ENCODE results near the gene MAGED2. TPM values are rescaled to one million over a fixed set of nuclear protein-coding genes. Genes with fewer than 3 reads are reported as not detected.

The MAGED2 gene
- total RNA-seq (2022; extraction: Qiagen RNA extraction): 74.1 to 88.8 TPM (median 81.1 TPM) in 5 replicates

DNA sequence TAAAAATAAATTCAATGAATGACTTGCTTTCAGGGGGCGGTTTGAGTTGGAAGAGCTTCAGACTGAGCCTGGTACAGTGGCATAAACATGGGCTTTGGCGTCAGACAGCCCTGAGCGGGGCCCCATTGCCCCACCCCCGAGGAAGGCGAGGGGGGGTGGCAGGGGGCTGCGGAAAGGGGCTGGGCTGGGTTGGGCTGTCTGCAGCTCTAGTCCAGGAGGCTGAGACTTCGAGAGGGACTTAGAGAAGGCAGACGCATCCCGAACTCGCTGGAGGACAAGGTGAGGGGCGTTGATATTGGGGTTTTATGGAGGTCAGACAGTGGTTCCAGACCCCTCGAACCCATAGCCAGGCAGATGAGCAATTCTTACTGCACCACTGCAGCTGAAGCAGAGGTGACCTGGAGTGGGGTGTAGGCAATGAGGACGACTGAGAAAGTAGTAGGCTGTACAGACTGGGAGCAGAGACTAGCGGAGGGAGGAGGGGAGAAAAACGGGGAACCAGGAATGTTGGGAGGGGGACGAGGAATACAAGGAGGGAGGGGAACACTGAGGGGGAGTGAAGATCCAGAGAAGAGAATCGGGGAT is at the start of gene MAGED2:
MAGED2 (plus strand) TSS at position 222 of the 585 bp plus-strand sequence. CDS start 1,587 bp downstream, outside the sequence.

DNA sequence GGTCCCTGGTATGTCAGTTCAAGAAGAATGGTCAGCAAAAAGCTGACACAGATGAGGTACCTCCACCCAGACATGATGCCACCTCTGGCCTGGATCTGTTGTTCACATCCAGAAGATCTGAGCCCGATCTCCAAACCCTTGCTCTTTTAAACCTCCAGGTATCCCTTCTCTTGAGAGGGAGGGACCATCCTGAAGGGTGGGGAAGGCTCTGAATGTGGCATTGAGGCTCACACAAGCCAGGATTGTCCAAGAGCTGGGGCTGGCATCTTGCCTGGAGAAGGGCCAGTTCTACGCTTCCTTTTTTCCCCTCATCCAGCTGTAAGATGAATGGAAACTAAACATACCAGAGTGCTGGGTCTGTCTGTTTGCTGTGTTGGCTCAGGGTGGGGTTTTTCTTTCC is 9.4 kb upstream of the MAGED2 start, which contains the start of gene ITIH6:
ITIH6 (minus strand) TSS at position 119 of the 400 bp plus-strand sequence; CDS start at position 74, 45 bp downstream.

Other genes with a start within 250 kb of the MAGED2 start
- 0.04 TPM in 1 of 5 replicates, not detected in the others for gene ITIH6, start 9.5 kb upstream of the MAGED2 start, total RNA-seq (2022; extraction: Qiagen RNA extraction)
- gene TRO, start 113.1 kb downstream of the MAGED2 start, total RNA-seq (2022; extraction: Qiagen RNA extraction): 0.35 to 1.4 TPM (median 0.90 TPM) in 5 replicates
- gene PFKFB1, start 186.4 kb downstream of the MAGED2 start, total RNA-seq (2022; extraction: Qiagen RNA extraction): 0.08 to 0.14 TPM (median 0.14 TPM) in 3 of 5 replicates, not detected in the others
- gene APEX2, start 192.6 kb downstream of the MAGED2 start, total RNA-seq (2022; extraction: Qiagen RNA extraction): 27.1 to 34.6 TPM (median 29.9 TPM) in 5 replicates
- gene ALAS2, start 223.2 kb downstream of the MAGED2 start, total RNA-seq (2022; extraction: Qiagen RNA extraction): not detected in 5 replicates